Measurements from ENCODE around the gene STON2. TPM values are rescaled to one million over a fixed set of nuclear protein-coding genes. Genes with fewer than 3 reads are reported as not detected.

Gene STON2
- polyA plus RNA-seq, 4 donors, result 3.4 to 11.5 (median 4.3) TPM

DNA sequence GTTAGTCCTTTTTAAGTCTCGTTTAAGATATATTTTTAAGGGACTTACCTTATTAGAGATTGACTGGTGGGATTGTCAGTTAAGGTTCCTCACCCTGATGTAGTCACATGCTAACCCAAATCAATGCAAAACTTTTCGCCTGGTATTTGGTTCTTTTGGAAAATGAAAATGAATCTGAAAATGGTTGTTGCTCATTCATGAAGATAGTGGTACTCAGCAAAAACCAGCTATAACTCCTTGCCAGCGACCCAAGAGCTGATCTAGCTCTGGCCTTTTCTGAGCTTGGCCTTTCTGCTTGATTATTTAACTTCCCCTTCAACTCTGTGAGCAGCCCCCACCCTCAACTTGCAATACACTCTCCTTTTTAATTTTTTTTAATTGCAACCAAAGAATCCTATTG is 94.4 kb downstream of the STON2 start:
- no peak for DNase-seq
- no peaks in the 10 kb centered on the region for H3K9me3 ChIP-seq (ENCODE audit: control insufficient read depth in 2 of 2, insufficient read depth in 1 of 2, low read depth in 1 of 2, low read length in 1 of 2)
- peaks cover 1 to 20% (median 3%) of the 10 kb centered on the region in 3 donors for H3K4me1 ChIP-seq (ENCODE audit: control insufficient read depth in 3 of 3, insufficient read depth in 2 of 3, low read depth in 1 of 3, low read length in 2 of 3)
- H3K27ac ChIP-seq (ENCODE audit: low read depth in 1 of 3, low read length in 2 of 3), result no peak overlapping the region
- no peak for FAIRE-seq
- 66 to 78% (median 77%) methylated on average over 3 of the region's 3 CpGs for whole genome bisulfite sequencing, 3 donors
- H3K4me3 ChIP-seq (ENCODE audit: low read depth in 1 of 3, low read length in 3 of 3), result no peak overlapping the region
- peaks cover 0 to 2% (median 0%) of the 10 kb centered on the region in 3 donors for H3K36me3 ChIP-seq (ENCODE audit: control insufficient read depth in 3 of 3, insufficient read depth in 2 of 3, low read depth in 1 of 3, low read length in 3 of 3)
- no peaks in the 10 kb centered on the region for H3K27me3 ChIP-seq (ENCODE audit: control insufficient read depth in 3 of 3, insufficient read depth in 3 of 3, low read length in 3 of 3)

DNA sequence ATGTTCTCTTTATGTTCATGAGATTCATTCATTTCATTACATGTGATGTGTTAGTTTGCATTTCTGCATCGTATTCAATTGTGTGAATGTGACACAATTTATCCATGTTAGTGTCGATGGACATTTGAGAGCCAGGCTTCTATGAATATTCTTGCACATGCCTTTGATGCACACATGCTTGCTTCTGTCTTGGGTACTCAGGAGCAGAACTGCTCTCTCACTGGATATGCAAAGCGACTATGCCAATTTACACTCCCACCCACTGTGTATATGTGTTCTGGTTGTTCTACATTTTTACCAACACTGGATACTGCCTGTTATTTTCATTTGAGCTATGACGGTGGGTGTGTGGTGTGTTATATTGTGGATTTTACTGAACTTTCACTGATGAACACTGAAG is 95.1 kb downstream of the STON2 start:
- 84 to 96% (median 93%) methylated on average over 4 of the region's 4 CpGs for WGBS, 3 donors
- no peak overlapping the region for H3K4me3 ChIP-seq (ENCODE audit: low read depth in 1 of 3, low read length in 3 of 3)
- DNase-seq, result no peak
- FAIRE-seq, result no peak
- H3K36me3 ChIP-seq (ENCODE audit: control insufficient read depth in 3 of 3, insufficient read depth in 2 of 3, low read depth in 1 of 3, low read length in 3 of 3), result peaks cover 0 to 2% (median 0%) of the 10 kb centered on the region in 3 donors
- no peaks in the 10 kb centered on the region for H3K9me3 ChIP-seq (ENCODE audit: control insufficient read depth in 2 of 2, insufficient read depth in 1 of 2, low read depth in 1 of 2, low read length in 1 of 2)
- H3K27ac ChIP-seq (ENCODE audit: low read depth in 1 of 3, low read length in 2 of 3), result peak overlapping the region in 1 of 3 donors; percentile 86
- no peaks in the 10 kb centered on the region for H3K27me3 ChIP-seq (ENCODE audit: control insufficient read depth in 3 of 3, insufficient read depth in 3 of 3, low read length in 3 of 3)
- peaks cover 1 to 20% (median 3%) of the 10 kb centered on the region in 3 donors for H3K4me1 ChIP-seq (ENCODE audit: control insufficient read depth in 3 of 3, insufficient read depth in 2 of 3, low read depth in 1 of 3, low read length in 2 of 3)

DNA sequence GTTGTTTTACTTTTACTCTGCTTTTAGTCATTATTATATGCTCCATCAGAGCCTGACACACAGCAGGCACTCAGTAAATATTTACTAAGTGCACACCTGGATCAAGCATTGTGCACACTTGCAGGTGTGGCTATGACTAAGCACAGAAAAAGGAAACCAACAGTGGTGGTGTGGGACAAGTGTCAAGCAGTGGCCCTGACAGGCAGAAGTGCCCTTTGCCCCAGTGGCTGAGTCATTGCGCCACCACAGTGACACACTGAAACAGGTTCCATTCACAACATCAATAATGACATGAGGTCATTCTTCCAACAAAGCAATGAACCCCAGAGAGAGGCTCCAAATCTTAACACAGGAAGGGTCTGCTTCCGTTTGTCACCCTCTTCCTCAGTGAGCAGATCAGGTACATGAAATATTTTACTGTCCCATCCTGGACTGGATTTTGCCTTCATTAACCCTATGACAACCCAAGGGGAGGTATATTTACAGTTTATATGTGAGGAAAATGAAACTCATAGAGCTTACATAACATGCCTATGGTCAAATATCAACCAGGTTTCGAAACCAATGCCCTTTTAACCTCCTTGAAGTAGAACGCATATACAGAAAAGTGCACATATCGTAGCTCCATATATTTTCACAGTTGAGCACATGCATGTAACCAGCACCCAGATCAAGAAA is 96.7 kb downstream of the STON2 start:
- peak; percentile 96 to 98 for DNase-seq
- Histone ChIP-seq H3K4me1 (ENCODE audit: control insufficient read depth in 3 of 3, insufficient read depth in 2 of 3, low read depth in 1 of 3, low read length in 2 of 3) (peaks cover 1 to 20% (median 3%) of the 10 kb centered on the region in 3 donors), H3K36me3 (ENCODE audit: control insufficient read depth in 3 of 3, insufficient read depth in 2 of 3, low read depth in 1 of 3, low read length in 3 of 3) (peaks cover 0 to 2% (median 0%) of the 10 kb centered on the region in 3 donors), H3K27ac (ENCODE audit: low read depth in 1 of 3, low read length in 2 of 3) (peak overlapping the region; percentile 76 to 86 (median 84)), H3K9me3 (ENCODE audit: control insufficient read depth in 2 of 2, insufficient read depth in 1 of 2, low read depth in 1 of 2, low read length in 1 of 2) (no peaks in the 10 kb centered on the region), H3K27me3 (ENCODE audit: control insufficient read depth in 3 of 3, insufficient read depth in 3 of 3, low read length in 3 of 3) (no peaks in the 10 kb centered on the region), H3K4me3 (ENCODE audit: low read depth in 1 of 3, low read length in 3 of 3) (peak overlapping the region in 2 of 3 donors; percentile 6 to 14)
- peak; percentile 86 for FAIRE-seq
- 10 to 46% (median 31%) methylated on average over 5 of the region's 5 CpGs for WGBS, 3 donors

GRCh38 chr14:81302638-81303037 is 97.5 kb downstream of the STON2 start:
- Histone ChIP-seq H3K9me3 (ENCODE audit: control insufficient read depth in 2 of 2, insufficient read depth in 1 of 2, low read depth in 1 of 2, low read length in 1 of 2) (no peaks in the 10 kb centered on the region), H3K27me3 (ENCODE audit: control insufficient read depth in 3 of 3, insufficient read depth in 3 of 3, low read length in 3 of 3) (no peaks in the 10 kb centered on the region), H3K4me1 (ENCODE audit: control insufficient read depth in 3 of 3, insufficient read depth in 2 of 3, low read depth in 1 of 3, low read length in 2 of 3) (peaks cover 1 to 20% (median 3%) of the 10 kb centered on the region in 3 donors), H3K36me3 (ENCODE audit: control insufficient read depth in 3 of 3, insufficient read depth in 2 of 3, low read depth in 1 of 3, low read length in 3 of 3) (peaks cover 0 to 2% (median 0%) of the 10 kb centered on the region in 3 donors), H3K4me3 (ENCODE audit: low read depth in 1 of 3, low read length in 3 of 3) (no peak overlapping the region), H3K27ac (ENCODE audit: low read depth in 1 of 3, low read length in 2 of 3) (peak overlapping the region; percentile 14 to 86 (median 68))
- no peak for FAIRE-seq
- DNase-seq, result peak in 1 of 2 donors; percentile 27
- 62 to 75% (median 74%) methylated on average over 3 of the region's 3 CpGs for WGBS, 3 donors

GRCh38 chr14:81301813-81302212 is 98.3 kb downstream of the STON2 start:
- H3K4me1 ChIP-seq (ENCODE audit: control insufficient read depth in 3 of 3, insufficient read depth in 2 of 3, low read depth in 1 of 3, low read length in 2 of 3), result peaks cover 1 to 20% (median 3%) of the 10 kb centered on the region in 3 donors
- DNase-seq (no peak), FAIRE-seq (no peak)
- H3K4me3 ChIP-seq (ENCODE audit: low read depth in 1 of 3, low read length in 3 of 3), result no peak overlapping the region
- no peaks in the 10 kb centered on the region for H3K9me3 ChIP-seq (ENCODE audit: control insufficient read depth in 2 of 2, insufficient read depth in 1 of 2, low read depth in 1 of 2, low read length in 1 of 2)
- no peaks in the 10 kb centered on the region for H3K27me3 ChIP-seq (ENCODE audit: control insufficient read depth in 3 of 3, insufficient read depth in 3 of 3, low read length in 3 of 3)
- H3K27ac ChIP-seq (ENCODE audit: low read depth in 1 of 3, low read length in 2 of 3), result peak overlapping the region in 1 of 3 donors; percentile 86
- peaks cover 0 to 2% (median 0%) of the 10 kb centered on the region in 3 donors for H3K36me3 ChIP-seq (ENCODE audit: control insufficient read depth in 3 of 3, insufficient read depth in 2 of 3, low read depth in 1 of 3, low read length in 3 of 3)
- 91 to 92% (median 92%) methylated on average over 1 of the region's 1 CpG for WGBS, 3 donors

DNA sequence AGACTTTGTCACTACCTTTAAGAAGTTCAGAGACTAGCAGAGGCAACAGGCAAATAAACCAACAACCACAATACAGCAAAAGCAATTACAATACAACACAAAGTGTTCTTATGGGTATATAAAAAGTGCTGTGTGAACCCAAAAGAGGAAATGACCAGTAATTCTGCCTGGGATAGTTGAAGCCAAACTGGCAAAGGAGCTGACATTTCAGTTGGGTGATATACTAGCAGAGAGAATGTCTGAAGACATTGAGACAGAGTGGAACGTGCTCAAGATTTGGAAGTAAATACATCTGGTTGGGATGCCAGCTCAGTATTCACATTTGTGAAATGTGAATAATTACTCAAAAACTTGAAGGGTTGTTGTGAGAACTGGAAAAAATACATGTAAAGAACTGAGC is 98.8 kb downstream of the STON2 start:
- WGBS, 3 donors, result 65 to 89% (median 88%) methylated on average over 1 of the region's 1 CpG

DNA sequence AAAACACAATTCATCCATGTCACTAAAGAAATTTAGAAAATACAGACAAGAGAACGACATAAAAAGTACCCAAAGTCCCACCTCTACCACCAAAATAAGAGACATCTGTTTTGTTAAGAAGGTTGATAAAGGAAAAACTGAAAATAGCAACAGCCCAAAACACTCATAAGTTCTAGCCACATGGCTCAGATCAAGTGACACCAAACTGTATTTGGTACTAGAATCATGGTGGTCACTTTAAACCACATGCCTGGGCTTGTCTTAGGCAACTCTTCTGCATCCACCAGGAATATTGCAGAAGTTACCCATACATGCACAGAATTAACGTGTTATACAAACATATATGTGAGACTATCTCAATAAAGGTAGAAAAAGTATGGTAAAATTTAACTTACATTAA is 101.2 kb downstream of the STON2 start:
- DNase-seq, result no peak
- Histone ChIP-seq H3K27ac (ENCODE audit: low read depth in 1 of 3, low read length in 2 of 3) (no peak overlapping the region), H3K4me3 (ENCODE audit: low read depth in 1 of 3, low read length in 3 of 3) (no peak overlapping the region), H3K4me1 (ENCODE audit: control insufficient read depth in 3 of 3, insufficient read depth in 2 of 3, low read depth in 1 of 3, low read length in 2 of 3) (peaks cover 1 to 11% (median 3%) of the 10 kb centered on the region in 3 donors), H3K9me3 (ENCODE audit: control insufficient read depth in 2 of 2, insufficient read depth in 1 of 2, low read depth in 1 of 2, low read length in 1 of 2) (no peaks in the 10 kb centered on the region), H3K27me3 (ENCODE audit: control insufficient read depth in 3 of 3, insufficient read depth in 3 of 3, low read length in 3 of 3) (no peaks in the 10 kb centered on the region), H3K36me3 (ENCODE audit: control insufficient read depth in 3 of 3, insufficient read depth in 2 of 3, low read depth in 1 of 3, low read length in 3 of 3) (no peaks in the 10 kb centered on the region)
- no peak for FAIRE-seq
- WGBS, 3 donors, result 88 to 93% (median 91%) methylated on average over 2 of the region's 2 CpGs

More for the DNA sequence above, 98.8 kb downstream of the STON2 start:
- Histone ChIP-seq H3K4me1 (ENCODE audit: control insufficient read depth in 3 of 3, insufficient read depth in 2 of 3, low read depth in 1 of 3, low read length in 2 of 3) (peaks cover 1 to 20% (median 3%) of the 10 kb centered on the region in 3 donors), H3K27ac (ENCODE audit: low read depth in 1 of 3, low read length in 2 of 3) (no peak overlapping the region), H3K27me3 (ENCODE audit: control insufficient read depth in 3 of 3, insufficient read depth in 3 of 3, low read length in 3 of 3) (no peaks in the 10 kb centered on the region), H3K4me3 (ENCODE audit: low read depth in 1 of 3, low read length in 3 of 3) (no peak overlapping the region), H3K9me3 (ENCODE audit: control insufficient read depth in 2 of 2, insufficient read depth in 1 of 2, low read depth in 1 of 2, low read length in 1 of 2) (no peaks in the 10 kb centered on the region), H3K36me3 (ENCODE audit: control insufficient read depth in 3 of 3, insufficient read depth in 2 of 3, low read depth in 1 of 3, low read length in 3 of 3) (peaks cover 0 to 2% (median 0%) of the 10 kb centered on the region in 3 donors)
- FAIRE-seq, result no peak
- DNase-seq, result no peak

DNA sequence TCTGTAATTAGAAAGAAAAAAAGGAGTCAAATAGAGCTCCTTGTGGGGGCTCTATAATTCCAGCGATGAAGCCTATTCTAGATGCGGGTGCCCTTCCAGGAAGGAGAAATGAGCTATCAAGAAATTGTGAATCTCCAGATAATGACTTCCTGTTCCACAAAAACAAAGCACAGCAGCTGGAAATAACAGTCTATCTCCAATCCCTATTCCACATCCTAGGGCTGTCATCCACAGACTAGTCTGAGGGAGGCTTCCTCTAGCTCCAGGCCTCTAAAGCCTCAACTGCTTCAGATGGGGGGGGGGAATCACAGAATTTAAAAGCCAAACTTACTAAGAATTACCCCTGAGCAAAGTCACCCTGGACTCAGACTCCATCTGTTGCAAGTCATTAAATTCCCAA is 102.0 kb downstream of the STON2 start:
- Histone ChIP-seq H3K9me3 (ENCODE audit: control insufficient read depth in 2 of 2, insufficient read depth in 1 of 2, low read depth in 1 of 2, low read length in 1 of 2) (no peaks in the 10 kb centered on the region), H3K27ac (ENCODE audit: low read depth in 1 of 3, low read length in 2 of 3) (no peak overlapping the region), H3K27me3 (ENCODE audit: control insufficient read depth in 3 of 3, insufficient read depth in 3 of 3, low read length in 3 of 3) (no peaks in the 10 kb centered on the region), H3K4me1 (ENCODE audit: control insufficient read depth in 3 of 3, insufficient read depth in 2 of 3, low read depth in 1 of 3, low read length in 2 of 3) (peaks cover 1 to 8% (median 3%) of the 10 kb centered on the region in 3 donors), H3K36me3 (ENCODE audit: control insufficient read depth in 3 of 3, insufficient read depth in 2 of 3, low read depth in 1 of 3, low read length in 3 of 3) (no peaks in the 10 kb centered on the region), H3K4me3 (ENCODE audit: low read depth in 1 of 3, low read length in 3 of 3) (no peak overlapping the region)
- FAIRE-seq (no peak), DNase-seq (no peak)
- WGBS, 3 donors, result 69 to 89% (median 86%) methylated on average over 2 of the region's 2 CpGs
